Neuron (in vitro differentiated cells): Measurements from ENCODE around the gene FAM83E.

Source experiments
- H2AFZ ChIP-seq: one replicate; pipeline ENCODE4 v1.6.1; 2013; ENCODE audit warnings: low read depth, mild to moderate bottlenecking, inconsistent platforms, low read length, moderate library complexity
- H3K27me3 ChIP-seq: one replicate; pipeline ENCODE4 v1.6.1; 2013; ENCODE audit warnings: low read length; ENCODE audit not compliant: insufficient read depth
- H3K36me3 ChIP-seq: one replicate; pipeline ENCODE4 v1.6.1; 2013; ENCODE audit warnings: low read length; ENCODE audit not compliant: insufficient read depth
- H3K4me1 ChIP-seq: one replicate; pipeline ENCODE4 v1.6.1; 2013; ENCODE audit warnings: low read length; ENCODE audit not compliant: insufficient read depth
- H3K4me3 ChIP-seq: 2 replicates; pipeline ENCODE4 v1.5.1; 2013; ENCODE audit warnings: mild to moderate bottlenecking, low read length, moderate library complexity
- H3K9me3 ChIP-seq: one replicate; pipeline ENCODE4 v1.6.1; 2013; ENCODE audit warnings: low read length

Gene FAM83E

GRCh38 chr19:48648134-48648533 is 33.3 kb upstream of the FAM83E start:
- no peaks in the 10 kb centered on the region for H3K27me3 ChIP-seq
- no peaks in the 10 kb centered on the region for H3K9me3 ChIP-seq
- no peak overlapping the region for H3K4me3 ChIP-seq
- H3K4me1 ChIP-seq = peaks cover 14% of the 10 kb centered on the region
- H3K36me3 ChIP-seq = no peaks in the 10 kb centered on the region
- no peak overlapping the region for H2AFZ ChIP-seq

GRCh38 chr19:48646722-48647216 is 31.9 kb upstream of the FAM83E start:
- no peaks in the 10 kb centered on the region for H3K9me3 ChIP-seq
- H3K4me1 ChIP-seq = peaks cover 14% of the 10 kb centered on the region
- no peak overlapping the region for H2AFZ ChIP-seq
- H3K4me3 ChIP-seq = no peak overlapping the region
- no peaks in the 10 kb centered on the region for H3K36me3 ChIP-seq
- H3K27me3 ChIP-seq = no peaks in the 10 kb centered on the region

- Histone ChIP-seq H3K4me1 (peaks cover 14% of the 10 kb centered on the region), H3K9me3 (no peaks in the 10 kb centered on the region), H2AFZ (peak within 1 kb of the TSS; percentile 90), H3K27me3 (no peaks in the 10 kb centered on the region), H3K36me3 (no peaks in the 10 kb centered on the region), H3K4me3 (peak within 1 kb of the TSS; percentile 60)
Observed at GRCh38 chr19:48646001-48646721, 31.3 kb upstream of the FAM83E start, which contains the start of gene CA11. CA11 (minus strand) TSS chr19:48646187; CDS start chr19:48645632, 555 bp downstream.

GRCh38 chr19:48645620-48646000 is 30.7 kb upstream of the FAM83E start:
- Histone ChIP-seq H2AFZ (peak overlapping the region; percentile 90), H3K4me3 (peak overlapping the region; percentile 60), H3K9me3 (no peaks in the 10 kb centered on the region), H3K27me3 (no peaks in the 10 kb centered on the region), H3K4me1 (peaks cover 14% of the 10 kb centered on the region), H3K36me3 (no peaks in the 10 kb centered on the region)

GRCh38 chr19:48644839-48645619 is 30.2 kb upstream of the FAM83E start:
- peak overlapping the region; percentile 60 for H3K4me3 ChIP-seq
- no peaks in the 10 kb centered on the region for H3K36me3 ChIP-seq
- no peaks in the 10 kb centered on the region for H3K27me3 ChIP-seq
- peak overlapping the region; percentile 90 for H2AFZ ChIP-seq
- H3K4me1 ChIP-seq = peaks cover 14% of the 10 kb centered on the region
- no peaks in the 10 kb centered on the region for H3K9me3 ChIP-seq

GRCh38 chr19:48644355-48644754 is 29.5 kb upstream of the FAM83E start:
- Histone ChIP-seq H3K36me3 (no peaks in the 10 kb centered on the region), H3K27me3 (no peaks in the 10 kb centered on the region), H3K9me3 (no peaks in the 10 kb centered on the region), H3K4me1 (peaks cover 14% of the 10 kb centered on the region), H3K4me3 (peak overlapping the region; percentile 7), H2AFZ (no peak overlapping the region)

- H3K4me3 ChIP-seq = no peak overlapping the region
- H3K4me1 ChIP-seq = peaks cover 19% of the 10 kb centered on the region
- no peaks in the 10 kb centered on the region for H3K36me3 ChIP-seq
- no peaks in the 10 kb centered on the region for H3K27me3 ChIP-seq
- H2AFZ ChIP-seq = no peak overlapping the region
- no peaks in the 10 kb centered on the region for H3K9me3 ChIP-seq
Observed at GRCh38 chr19:48642862-48643261, 28.0 kb upstream of the FAM83E start.

GRCh38 chr19:48641850-48642249 is 27.0 kb upstream of the FAM83E start:
- Histone ChIP-seq H3K9me3 (no peaks in the 10 kb centered on the region), H3K4me3 (no peak overlapping the region), H3K27me3 (no peaks in the 10 kb centered on the region), H2AFZ (no peak overlapping the region), H3K36me3 (no peaks in the 10 kb centered on the region), H3K4me1 (peaks cover 19% of the 10 kb centered on the region)

- Histone ChIP-seq H3K27me3 (no peaks in the 10 kb centered on the region), H2AFZ (no peak overlapping the region), H3K36me3 (no peaks in the 10 kb centered on the region), H3K4me3 (no peak overlapping the region), H3K9me3 (no peaks in the 10 kb centered on the region), H3K4me1 (peaks cover 22% of the 10 kb centered on the region)
Observed at GRCh38 chr19:48639483-48640375, 24.9 kb upstream of the FAM83E start.

- Histone ChIP-seq H3K27me3 (no peaks in the 10 kb centered on the region), H3K4me3 (peak overlapping the region; percentile 55), H3K4me1 (peaks cover 29% of the 10 kb centered on the region), H2AFZ (peak overlapping the region; percentile 62), H3K9me3 (no peaks in the 10 kb centered on the region), H3K36me3 (no peaks in the 10 kb centered on the region)
Observed at GRCh38 chr19:48638831-48639381, 24.0 kb upstream of the FAM83E start.

GRCh38 chr19:48637948-48638830 is 23.3 kb upstream of the FAM83E start:
- Histone ChIP-seq H3K9me3 (no peaks in the 10 kb centered on the region), H3K27me3 (no peaks in the 10 kb centered on the region), H2AFZ (peak overlapping the region; percentile 62), H3K36me3 (no peaks in the 10 kb centered on the region), H3K4me3 (peak overlapping the region; percentile 55), H3K4me1 (peaks cover 36% of the 10 kb centered on the region)
